Subcutaneous preadipocyte (primary cell): ENCODE data around the gene CFTR. TPM values are rescaled to one million over a fixed set of nuclear protein-coding genes. Genes with fewer than 3 reads are reported as not detected.

Source experiments
- small RNA-seq: library from RNA; depleted of rRNA; stranded (forward); fragments of <200 nt; gene quantifications from one replicate; pipeline ENCODE3, GENCODE V24; 2012
- total RNA-seq: library from RNA; depleted of rRNA; stranded (reverse); fragments of >200 nt; gene quantifications from 2 replicates; pipeline ENCODE4 v1.2.3, GENCODE V29; 2012

CFTR gene
- not detected in 2 replicates for total RNA-seq

GRCh38 chr7:117479225-117480054 lies at the start of gene CFTR:
TSS of gene CFTR (plus strand) at chr7:117480025. CDS start at chr7:117480095, 70 bp downstream.

Small RNA genes lying within 50 kb of the gene (small RNA-seq; reads per million reads assigned to genes)
- gene AC000111.1 (not detected), gene AC000111.2 (not detected)

Other genes starting within 250 kb of the CFTR start
- gene WNT2, start 157.0 kb upstream of the CFTR start, total RNA-seq: 0.39 and 0.73 TPM in 2 replicates
- not detected in 2 replicates for gene ASZ1, start 52.5 kb upstream of the CFTR start, total RNA-seq